Activated CD4-positive, alpha-beta T cell treated with anti-CD3 and anti-CD28 coated beads, Interleukin-2, amount 10 ng/mL, durations not matched to agents 24 days and 14 days (primary cell): ENCODE measurements around the gene DMC1. TPM values are rescaled to one million over a fixed set of nuclear protein-coding genes. Genes with fewer than 3 reads are reported as not detected.
"Not testable (repeated sequence)": the region's sequence is repeated elsewhere in the genome, so short reads cannot be mapped to it uniquely, and the experiment has no call there.

ENCODE experiments used
- DNase-seq: peaks from one replicate; pipeline ENCODE4 v3.0.0; 2022
- H3K27ac Mint-ChIP-seq: one replicate; pipeline ENCODE4 v1.8.0; 2022; ENCODE audit warnings: mild to moderate bottlenecking, mixed read lengths
- H3K27me3 Mint-ChIP-seq: one replicate; pipeline ENCODE4 v1.8.0; 2022; ENCODE audit warnings: mixed read lengths
- H3K36me3 Mint-ChIP-seq: one replicate; pipeline ENCODE4 v1.8.0; 2022; ENCODE audit warnings: low read depth, mild to moderate bottlenecking, mixed read lengths
- H3K4me1 Mint-ChIP-seq: one replicate; pipeline ENCODE4 v1.8.0; 2021; ENCODE audit warnings: mixed read lengths
- H3K4me3 Mint-ChIP-seq: one replicate; pipeline ENCODE4 v1.8.0; 2022; ENCODE audit warnings: mild to moderate bottlenecking, moderate library complexity, mixed read lengths
- H3K9me3 Mint-ChIP-seq: one replicate; pipeline ENCODE4 v1.8.0; 2021; ENCODE audit warnings: mixed read lengths
- intact Hi-C: fragments of 100-400 bp; cut with micrococcal nuclease; formaldehyde crosslinking; loops from one replicate; pipeline ENCODE4 v1.15.1; 2023
- total RNA-seq: library from RNA; stranded (reverse); gene quantifications from 2 replicates; pipeline ENCODE4 v1.2.3, GENCODE V29; 2022

The DMC1 gene
- total RNA-seq, 1 donor from 2014 or later: 14.3 TPM

- Mint-ChIP-seq H3K4me1 (no peaks in the 10 kb centered on the region), H3K27me3 (peaks cover 21% of the 10 kb centered on the region), H3K27ac (no peak overlapping the region), H3K4me3 (no peak overlapping the region), H3K36me3 (no peaks in the 10 kb centered on the region), H3K9me3 (no peaks in the 10 kb centered on the region)
- intact Hi-C loops: no loop called here
- DNase-seq: no peak
These were observed 29.5 kb upstream of the DMC1 start for GRCh38 chr22:38599466-38599865.

DNA sequence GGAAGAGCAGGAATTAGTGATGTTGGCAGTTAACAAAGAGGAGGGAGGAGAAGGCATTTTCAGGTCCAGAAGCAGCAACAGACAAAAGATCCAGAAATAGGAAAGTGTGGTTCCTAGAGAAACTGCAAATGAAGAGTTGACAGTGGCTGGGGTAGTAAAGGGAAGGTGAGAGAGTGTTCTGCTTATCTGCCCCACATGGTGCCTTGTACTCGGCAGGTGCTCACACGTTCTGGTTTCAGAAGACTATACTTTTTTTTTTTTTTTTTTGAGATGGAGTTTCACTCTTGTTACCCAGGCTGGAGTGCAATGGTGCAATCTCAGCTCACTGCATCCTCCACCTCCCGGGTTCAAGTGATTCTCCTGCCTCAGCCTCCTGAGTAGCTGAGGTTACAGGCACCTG lies 12.9 kb upstream of the DMC1 start:
- H3K9me3 Mint-ChIP-seq, H3K4me1 Mint-ChIP-seq, H3K36me3 Mint-ChIP-seq, H3K27ac Mint-ChIP-seq, DNase-seq, H3K4me3 Mint-ChIP-seq, H3K27me3 Mint-ChIP-seq, intact Hi-C loops: not testable (repeated sequence)

GRCh38 chr22:38578505-38578904 lies 8.5 kb upstream of the DMC1 start:
- Mint-ChIP-seq H3K4me3 (no peak overlapping the region), H3K27ac (no peak overlapping the region), H3K27me3 (peaks cover 4% of the 10 kb centered on the region), H3K36me3 (no peaks in the 10 kb centered on the region), H3K4me1 (no peaks in the 10 kb centered on the region), H3K9me3 (no peaks in the 10 kb centered on the region)
- intact Hi-C loops: loop anchor here (10.0 kb wide), 2 partner anchors 264 to 474 kb away; partner anchors contain the start of gene CSNK1E
- DNase-seq: no peak

- Mint-ChIP-seq H3K27ac (no peak overlapping the region), H3K4me1 (peaks cover 22% of the 10 kb centered on the region), H3K27me3 (peaks cover 3% of the 10 kb centered on the region), H3K36me3 (peaks cover 2% of the 10 kb centered on the region), H3K9me3 (no peaks in the 10 kb centered on the region), H3K4me3 (no peak overlapping the region)
- peak; percentile 79 for DNase-seq
- intact Hi-C loops: loop anchor here (2.0 to 10.0 kb wide), 3 partner anchors 159 to 467 kb away; partner anchors contain the start of gene CSNK1E
These were observed 2.1 kb upstream of the DMC1 start for GRCh38 chr22:38572065-38572464.

GRCh38 chr22:38570779-38571364 lies 889 bp upstream of the DMC1 start:
- Mint-ChIP-seq H3K4me3 (peak overlapping the region; percentile 94), H3K27ac (peak overlapping the region; percentile 92), H3K36me3 (peaks cover 2% of the 10 kb centered on the region), H3K27me3 (peaks cover 3% of the 10 kb centered on the region), H3K9me3 (no peaks in the 10 kb centered on the region), H3K4me1 (peaks cover 22% of the 10 kb centered on the region)
- DNase-seq: peak; percentile 82
- intact Hi-C loops: loop anchor here (1.0 to 10.0 kb wide), 4 partner anchors 65 to 466 kb away; partner anchors contain the start of genes CSNK1E and DDX17

- H3K27me3 Mint-ChIP-seq: peaks cover 3% of the 10 kb centered on the region
- no peaks in the 10 kb centered on the region for H3K9me3 Mint-ChIP-seq
- peak overlapping the region; percentile 94 for H3K4me3 Mint-ChIP-seq
- peaks cover 22% of the 10 kb centered on the region for H3K4me1 Mint-ChIP-seq
- peak overlapping the region; percentile 92 for H3K27ac Mint-ChIP-seq
- intact Hi-C loops: no loop called here
- DNase-seq: no peak
- H3K36me3 Mint-ChIP-seq: peaks cover 2% of the 10 kb centered on the region
These were observed 607 bp downstream of the DMC1 start for GRCh38 chr22:38569181-38569971.

- H3K9me3 Mint-ChIP-seq: no peaks in the 10 kb centered on the region
- H3K4me1 Mint-ChIP-seq: peaks cover 20% of the 10 kb centered on the region
- no peak for DNase-seq
- H3K27ac Mint-ChIP-seq: no peak overlapping the region
- peaks cover 1% of the 10 kb centered on the region for H3K27me3 Mint-ChIP-seq
- intact Hi-C loops: no loop called here
- no peak overlapping the region for H3K4me3 Mint-ChIP-seq
- H3K36me3 Mint-ChIP-seq: peaks cover 2% of the 10 kb centered on the region
These were observed 2.3 kb downstream of the DMC1 start for GRCh38 chr22:38567531-38568285.

DNA sequence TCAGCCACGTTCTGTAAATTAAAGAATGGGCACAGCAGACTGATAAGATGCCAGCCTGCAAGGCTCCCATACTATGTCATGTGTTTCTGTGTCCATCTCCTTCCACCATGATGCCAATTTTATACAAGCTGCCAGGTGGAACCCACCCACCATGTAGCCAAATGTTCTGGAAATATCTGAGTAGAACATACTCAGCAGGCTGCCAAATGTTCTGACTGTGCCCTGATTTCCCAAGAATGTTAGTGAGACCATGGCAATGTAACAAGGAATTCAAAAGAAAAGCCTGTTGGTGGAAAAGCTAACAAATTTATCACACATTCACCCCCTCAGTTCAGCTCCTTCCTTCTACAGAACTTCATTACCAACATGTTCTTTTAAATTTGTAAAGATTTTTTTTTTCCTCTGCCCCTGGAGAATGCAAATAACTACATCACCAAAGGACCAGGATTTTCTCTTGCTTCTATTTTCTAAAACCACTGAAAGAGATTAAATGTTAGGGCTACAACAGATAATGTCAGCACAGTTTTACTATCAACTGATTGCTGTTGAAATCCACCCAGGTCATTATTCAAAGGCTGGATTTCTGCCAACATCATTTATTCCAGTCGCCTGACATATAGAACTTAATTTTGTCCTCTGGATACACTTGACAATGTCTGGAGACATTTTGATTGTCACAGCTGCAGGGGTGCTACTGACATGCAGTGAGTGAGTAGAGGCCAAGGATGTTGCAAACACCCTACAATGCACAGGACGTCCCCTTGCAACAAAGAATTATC lies 3.1 kb downstream of the DMC1 start:
- DNase-seq: no peak
- Mint-ChIP-seq H3K4me1 (peaks cover 20% of the 10 kb centered on the region), H3K4me3 (no peak overlapping the region), H3K9me3 (no peaks in the 10 kb centered on the region), H3K36me3 (peaks cover 2% of the 10 kb centered on the region), H3K27me3 (no peaks in the 10 kb centered on the region), H3K27ac (no peak overlapping the region)
- intact Hi-C loops: no loop called here

DNA sequence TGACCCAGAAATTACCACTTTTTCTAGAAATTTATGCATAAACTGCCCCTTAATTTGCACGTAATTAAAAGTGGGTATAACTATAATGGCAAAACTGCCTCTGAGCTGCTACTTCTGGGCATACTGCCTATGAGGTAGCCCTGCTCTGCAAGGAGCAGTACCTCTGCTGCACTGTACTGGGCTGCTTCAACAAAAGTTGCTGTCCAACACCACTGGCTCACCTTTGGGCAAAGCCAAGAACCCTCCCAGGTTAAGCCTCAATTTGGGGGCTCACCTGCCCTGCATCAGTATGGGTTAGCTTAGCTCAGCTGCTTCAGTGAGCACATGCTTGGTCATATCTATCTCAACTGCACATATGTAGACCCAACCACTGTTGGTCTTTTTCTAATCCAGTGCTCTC lies 4.5 kb downstream of the DMC1 start:
- Mint-ChIP-seq H3K4me1 (peaks cover 10% of the 10 kb centered on the region), H3K36me3 (peaks cover 8% of the 10 kb centered on the region), H3K4me3 (no peak overlapping the region), H3K9me3 (no peaks in the 10 kb centered on the region), H3K27me3 (no peaks in the 10 kb centered on the region), H3K27ac (no peak overlapping the region)
- intact Hi-C loops: no loop called here
- no peak for DNase-seq

DNA sequence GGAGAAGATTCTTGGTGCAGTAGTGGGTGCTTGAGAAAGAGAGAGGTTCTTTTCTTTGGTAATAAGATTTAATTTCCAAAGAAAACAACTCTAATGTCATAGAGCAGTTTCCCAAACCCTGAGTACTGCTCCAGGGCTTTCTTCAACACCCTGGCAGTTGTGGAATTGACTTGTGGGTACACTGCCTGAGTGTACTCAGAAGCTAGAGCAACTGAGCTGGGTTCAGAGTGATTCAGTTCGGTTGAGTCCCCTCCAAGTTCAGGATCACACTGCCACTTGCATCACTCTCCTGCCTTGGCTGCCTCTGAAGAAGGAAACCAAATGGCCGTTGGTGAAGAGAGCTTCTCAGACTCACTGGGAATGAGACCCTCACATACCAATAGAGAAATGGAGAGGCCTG lies 5.3 kb downstream of the DMC1 start:
- no peaks in the 10 kb centered on the region for H3K9me3 Mint-ChIP-seq
- no peak for DNase-seq
- no peak overlapping the region for H3K4me3 Mint-ChIP-seq
- no peaks in the 10 kb centered on the region for H3K27me3 Mint-ChIP-seq
- no peak overlapping the region for H3K27ac Mint-ChIP-seq
- intact Hi-C loops: no loop called here
- peaks cover 8% of the 10 kb centered on the region for H3K36me3 Mint-ChIP-seq
- H3K4me1 Mint-ChIP-seq: peaks cover 6% of the 10 kb centered on the region

DNA sequence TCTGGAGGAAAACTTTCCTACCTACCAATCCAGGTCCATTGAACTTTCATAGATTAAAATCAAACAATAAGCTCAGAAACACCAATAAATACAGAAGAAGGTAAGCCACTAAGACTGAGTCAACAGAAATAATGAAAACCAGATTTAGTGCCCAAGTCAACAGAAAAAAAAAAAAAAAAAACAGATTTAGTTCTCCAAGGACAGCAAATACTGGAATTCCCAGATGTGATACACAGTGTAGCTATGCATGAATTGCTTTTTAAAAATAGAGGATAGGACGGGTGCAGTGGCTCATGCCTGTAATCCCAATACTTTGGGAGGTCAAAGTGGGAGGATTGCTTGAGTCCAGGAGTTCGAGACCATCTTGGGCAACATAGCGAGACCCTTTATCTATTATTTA lies 15.7 kb downstream of the DMC1 start:
- no peaks in the 10 kb centered on the region for H3K4me1 Mint-ChIP-seq
- H3K27ac Mint-ChIP-seq: no peak overlapping the region
- H3K27me3 Mint-ChIP-seq: no peaks in the 10 kb centered on the region
- peaks cover 2% of the 10 kb centered on the region for H3K36me3 Mint-ChIP-seq
- no peak for DNase-seq
- H3K4me3 Mint-ChIP-seq: no peak overlapping the region
- intact Hi-C loops: no loop called here
- no peaks in the 10 kb centered on the region for H3K9me3 Mint-ChIP-seq

- H3K27me3 Mint-ChIP-seq: no peaks in the 10 kb centered on the region
- H3K4me3 Mint-ChIP-seq: no peak overlapping the region
- no peak overlapping the region for H3K27ac Mint-ChIP-seq
- intact Hi-C loops: no loop called here
- no peaks in the 10 kb centered on the region for H3K9me3 Mint-ChIP-seq
- H3K4me1 Mint-ChIP-seq: no peaks in the 10 kb centered on the region
- H3K36me3 Mint-ChIP-seq: peaks cover 10% of the 10 kb centered on the region
- no peak for DNase-seq
These were observed 20.7 kb downstream of the DMC1 start for GRCh38 chr22:38549101-38549894.

DNA sequence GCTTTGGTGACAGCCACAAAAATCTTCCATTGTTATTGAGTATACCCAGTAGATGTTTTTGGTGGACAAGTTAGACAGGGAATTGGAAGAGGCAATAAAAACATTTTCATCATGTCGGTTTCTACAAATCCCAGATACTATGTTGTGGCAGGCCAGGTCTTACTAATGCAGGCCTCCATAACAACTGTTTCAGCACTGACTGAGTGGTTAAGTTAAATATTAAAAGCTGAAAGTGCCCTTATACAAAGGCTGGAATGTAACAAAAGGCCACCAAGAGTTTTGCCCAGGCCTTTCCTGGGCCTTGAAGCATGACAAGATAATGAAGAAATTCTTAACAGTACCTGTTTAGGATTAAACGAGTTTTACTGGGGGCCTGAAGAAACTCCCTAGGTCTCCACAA lies 29.3 kb downstream of the DMC1 start:
- H3K4me1 Mint-ChIP-seq: no peaks in the 10 kb centered on the region
- intact Hi-C loops: no loop called here
- DNase-seq: no peak
- H3K4me3 Mint-ChIP-seq: no peak overlapping the region
- no peaks in the 10 kb centered on the region for H3K27me3 Mint-ChIP-seq
- H3K27ac Mint-ChIP-seq: no peak overlapping the region
- H3K36me3 Mint-ChIP-seq: peaks cover 27% of the 10 kb centered on the region
- H3K9me3 Mint-ChIP-seq: peaks cover 13% of the 10 kb centered on the region
